OCI-LY7 (cell line): ENCODE results near the gene PPP2R2B. TPM values are rescaled to one million over a fixed set of nuclear protein-coding genes. Genes with fewer than 3 reads are reported as not detected.

Experiments used
- BruUV-seq: library from RNA; stranded (reverse); fragments of 400-500 nt; replicated peaks from 2 replicates; lab custom pipeline; 2021; lab: Mats Ljungman, UMichigan
- CTCF ChIA-PET: fragments of 300-600 bp; sonication (Branson Sonifier 250); formaldehyde crosslinking; loops from one replicate; lab custom pipeline; 2022; ENCODE audit warnings: antibody characterized with exemption; ENCODE audit not compliant: unreplicated experiment; lab: Charles Lee
- POLR2A ChIA-PET: fragments of 300-600 bp; sonication (Branson Sonifier 250); formaldehyde crosslinking; loops from one replicate; lab custom pipeline; 2022; ENCODE audit warnings: antibody characterized with exemption; lab: Charles Lee
- DNase-seq: peaks from one replicate; pipeline ENCODE4 v3.0.0-alpha.2; 2015; ENCODE audit warnings: low spot score
- H2AFZ ChIP-seq: fragments of 200-600 bp; sonication (generic), shearing (Covaris generic); 2 replicates; pipeline ENCODE4 v1.6.1; 2014; ENCODE audit warnings: mild to moderate bottlenecking, antibody characterized with exemption, low read length, moderate library complexity
- H3K27ac ChIP-seq: fragments of 200-600 bp; sonication (generic); 2 replicates; pipeline ENCODE4 v1.5.1; 2014; ENCODE audit warnings: mixed run types, low read depth, mild to moderate bottlenecking, moderate library complexity, low read length, inconsistent platforms; ENCODE audit not compliant: poor library complexity, severe bottlenecking
- H3K36me3 ChIP-seq: fragments of 200-600 bp; sonication (generic); 2 replicates; pipeline ENCODE4 v1.6.1; 2014; ENCODE audit warnings: mild to moderate bottlenecking, antibody characterized with exemption, low read length, moderate library complexity, mixed read lengths; ENCODE audit not compliant: insufficient read depth
- H3K4me1 ChIP-seq: fragments of 200-600 bp; sonication (generic); 2 replicates; pipeline ENCODE4 v1.5.1; 2014; ENCODE audit warnings: mild to moderate bottlenecking, low read length; ENCODE audit not compliant: insufficient read depth, poor library complexity, severe bottlenecking
- H3K4me2 ChIP-seq: fragments of 200-600 bp; sonication (generic); 2 replicates; pipeline ENCODE4 v1.6.1; 2014; ENCODE audit warnings: mild to moderate bottlenecking, low read length
- H3K4me3 ChIP-seq: fragments of 200-600 bp; sonication (generic); 2 replicates; pipeline ENCODE4 v1.5.1; 2014; ENCODE audit warnings: mild to moderate bottlenecking, low read depth, low read length; ENCODE audit not compliant: poor library complexity, severe bottlenecking
- H3K79me2 ChIP-seq: fragments of 200-600 bp; sonication (generic); 2 replicates; pipeline ENCODE4 v1.6.1; 2016; ENCODE audit warnings: low read depth, mild to moderate bottlenecking, low read length, moderate library complexity, mixed read lengths; ENCODE audit not compliant: insufficient read depth
- H3K9me2 ChIP-seq: fragments of 200-600 bp; sonication (generic); 2 replicates; pipeline ENCODE4 v1.6.1; 2016; ENCODE audit warnings: mild to moderate bottlenecking, low read length, mixed read lengths; ENCODE audit not compliant: insufficient read depth
- H3K9me3 ChIP-seq: fragments of 200-600 bp; sonication (generic); 2 replicates; pipeline ENCODE4 v1.6.1; 2014; ENCODE audit warnings: mild to moderate bottlenecking, mixed run types, low read length, mixed read lengths
- H4K20me1 ChIP-seq: fragments of 200-600 bp; sonication (generic); 2 replicates; pipeline ENCODE4 v1.6.1; 2014; ENCODE audit warnings: mild to moderate bottlenecking, antibody characterized with exemption, low read length, moderate library complexity, mixed read lengths; ENCODE audit not compliant: insufficient read depth
- CTCF ChIP-seq: fragments of 200-600 bp; sonication (generic); conservative IDR thresholded peaks from 2 replicates; pipeline ENCODE4 v1.5.1; 2014; ENCODE audit warnings: mild to moderate bottlenecking, antibody characterized with exemption, low read length, moderate library complexity, mixed read lengths
- EZH2phosphoT487 ChIP-seq: fragments of 200-600 bp; sonication (generic); IDR thresholded peaks from 2 replicates; pipeline ENCODE4 v1.6.1; 2018; ENCODE audit warnings: low read depth, borderline replicate concordance, mild to moderate bottlenecking, mixed run types, antibody characterized with exemption, low read length, moderate library complexity, mixed read lengths
- intact Hi-C: fragments of 100-400 bp; cut with micrococcal nuclease; formaldehyde crosslinking; loops from one replicate; pipeline ENCODE4 v1.10.0; 2022; ENCODE audit not compliant: unreplicated experiment
- total RNA-seq, 2 experiments: library from RNA; depleted of rRNA in 1 of 2; stranded (reverse); fragments of >200 nt in 1 of 2; shearing (Covaris generic) in 1 of 2; gene quantifications; 2 replicates each; pipeline ENCODE4 v1.2.3, GENCODE V29; 2014 to 2022

The PPP2R2B gene
- total RNA-seq, 2 experiments from 2014 or later = not detected

GRCh38 chr5:146623009-146623408 lies 255.5 kb downstream of the PPP2R2B start:
- BruUV-seq = no TSS peak
- Histone ChIP-seq H3K4me2 (no peak overlapping the region), H3K9me3 (no peaks in the 10 kb centered on the region), H3K9me2 (no peaks in the 10 kb centered on the region), H3K4me1 (no peaks in the 10 kb centered on the region), H3K36me3 (no peaks in the 10 kb centered on the region), H2AFZ (no peak overlapping the region), H4K20me1 (no peaks in the 10 kb centered on the region), H3K4me3 (no peak overlapping the region), H3K79me2 (no peaks in the 10 kb centered on the region), H3K27ac (no peak overlapping the region)
- TF ChIP-seq CTCF = no peak
- no peak for TF ChIP-seq EZH2phosphoT487
- POLR2A ChIA-PET = no interaction called here
- intact Hi-C loops = no loop called here
- DNase-seq = no peak
- CTCF ChIA-PET = interaction anchor here (1.8 kb wide), 1 partner anchor 89 kb away, joined by 5 read pairs; no protein-coding TSS in a partner anchor

GRCh38 chr5:146622391-146622790 lies 256.2 kb downstream of the PPP2R2B start:
- intact Hi-C loops = no loop called here

More at GRCh38 chr5:146622391-146622790, 256.2 kb downstream of the PPP2R2B start:
- Histone ChIP-seq H3K4me2 (no peak overlapping the region), H2AFZ (no peak overlapping the region), H3K9me2 (no peaks in the 10 kb centered on the region), H4K20me1 (no peaks in the 10 kb centered on the region), H3K79me2 (no peaks in the 10 kb centered on the region), H3K9me3 (no peaks in the 10 kb centered on the region), H3K4me1 (no peaks in the 10 kb centered on the region), H3K36me3 (no peaks in the 10 kb centered on the region), H3K27ac (no peak overlapping the region), H3K4me3 (no peak overlapping the region)
- ChIA-PET CTCF (interaction anchor here (1.8 kb wide), 1 partner anchor 89 kb away, joined by 5 read pairs; no protein-coding TSS in a partner anchor), POLR2A (no interaction called here)
- no peak for DNase-seq
- TF ChIP-seq EZH2phosphoT487 = no peak
- TF ChIP-seq CTCF = peak; percentile 70
- BruUV-seq = no TSS peak
